Measurements from ENCODE around the gene POLR2C. TPM values are rescaled to one million over a fixed set of nuclear protein-coding genes. Genes with fewer than 3 reads are reported as not detected.

POLR2C gene
- total RNA-seq, 4 donors from 2014 or later = 82.4 to 89.4 (median 85.4) TPM

- ATAC-seq (ENCODE audit: low FRiP score) = no peak
- no peak for DNase-seq (ENCODE audit: low spot score)
- no peak for TF ChIP-seq CTCF (IDR thresholded peaks at IDR 0.05)
Measured at GRCh38 chr16:57423152-57423551, 39.3 kb upstream of the POLR2C start.

- ATAC-seq (ENCODE audit: low FRiP score) = no peak
Measured at GRCh38 chr16:57424583-57424982, 37.9 kb upstream of the POLR2C start.

DNA sequence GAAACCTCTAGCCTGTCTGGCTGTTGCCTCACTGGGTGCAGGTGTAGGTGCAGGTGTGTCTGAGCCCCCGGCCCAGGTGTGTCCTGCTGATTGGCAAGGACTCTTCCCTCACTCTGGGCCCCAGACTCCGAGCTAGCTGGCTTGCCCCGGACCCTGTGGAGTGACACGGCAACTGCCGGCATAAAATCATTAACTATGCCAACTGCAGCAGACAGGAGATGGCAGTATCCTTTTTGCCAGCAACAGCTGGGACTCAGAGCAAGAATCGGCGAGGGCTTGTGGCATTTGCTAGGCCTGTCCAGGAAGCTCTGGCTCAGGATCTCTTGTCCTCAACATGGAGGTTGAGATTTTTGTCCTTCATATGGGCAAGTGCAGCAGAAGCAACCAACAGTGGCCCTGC lies 36.1 kb upstream of the POLR2C start:
- ATAC-seq (ENCODE audit: low FRiP score) (no peak), DNase-seq (ENCODE audit: low spot score) (no peak)
- TF ChIP-seq CTCF (IDR thresholded peaks at IDR 0.05) = no peak

More at GRCh38 chr16:57424583-57424982, 37.9 kb upstream of the POLR2C start:
- no peak for DNase-seq (ENCODE audit: low spot score)
- no peak for TF ChIP-seq CTCF (IDR thresholded peaks at IDR 0.05)

GRCh38 chr16:57427307-57427706 lies 35.2 kb upstream of the POLR2C start:
- no peak for DNase-seq (ENCODE audit: low spot score)
- TF ChIP-seq CTCF (IDR thresholded peaks at IDR 0.05) = no peak
- no peak for ATAC-seq (ENCODE audit: low FRiP score)

- ATAC-seq (ENCODE audit: low FRiP score) (no peak), DNase-seq (ENCODE audit: low spot score) (no peak)
- TF ChIP-seq CTCF (IDR thresholded peaks at IDR 0.05) = no peak
Measured at GRCh38 chr16:57427824-57428223, 34.7 kb upstream of the POLR2C start.

- DNase-seq (ENCODE audit: low spot score) (no peak), ATAC-seq (ENCODE audit: low FRiP score) (no peak)
- TF ChIP-seq CTCF (IDR thresholded peaks at IDR 0.05) = no peak
Measured at GRCh38 chr16:57430955-57431354, 31.5 kb upstream of the POLR2C start.

GRCh38 chr16:57432505-57432904 lies 30.0 kb upstream of the POLR2C start:
- DNase-seq (ENCODE audit: low spot score) = no peak
- TF ChIP-seq CTCF (IDR thresholded peaks at IDR 0.05) = no peak
- ATAC-seq (ENCODE audit: low FRiP score) = no peak
